HG03066 (cell line): ENCODE measurements around the gene ANKRD12.
A peak's percentile ranks its signal among the peaks of the same experiment; 100 is the strongest.

Experiments
- ATAC-seq: cut with Tn5 transposase; IDR thresholded peaks from one replicate; pipeline ENCODE4 v1.9.1; 2021; ENCODE audit warnings: low read depth; ENCODE audit not compliant: unreplicated experiment

Gene ANKRD12

GRCh38 chr18:9333441-9334328 is 197.1 kb downstream of the ANKRD12 start:
- peak; percentile 28 for ATAC-seq

- peak; percentile 71 for ATAC-seq
Measured at GRCh38 chr18:9334329-9334972, 197.9 kb downstream of the ANKRD12 start, which contains the start of gene TWSG1. Gene TWSG1 (plus strand): TSS chr18:9334773. CDS start chr18:9337230, 2,457 bp downstream.

- peak; percentile 35 for ATAC-seq
Measured at GRCh38 chr18:9334973-9335696, 198.6 kb downstream of the ANKRD12 start.
